NOMO-1 (cell line): ENCODE data around the gene NOP56.

Experiments used
- DNase-seq, 2 experiments: peaks; one replicate each; lab custom pipeline; 2025; ENCODE audit not compliant: unreplicated experiment in 2 of 2; lab: John Stamatoyannopoulos, UW

NOP56 gene, protein sequence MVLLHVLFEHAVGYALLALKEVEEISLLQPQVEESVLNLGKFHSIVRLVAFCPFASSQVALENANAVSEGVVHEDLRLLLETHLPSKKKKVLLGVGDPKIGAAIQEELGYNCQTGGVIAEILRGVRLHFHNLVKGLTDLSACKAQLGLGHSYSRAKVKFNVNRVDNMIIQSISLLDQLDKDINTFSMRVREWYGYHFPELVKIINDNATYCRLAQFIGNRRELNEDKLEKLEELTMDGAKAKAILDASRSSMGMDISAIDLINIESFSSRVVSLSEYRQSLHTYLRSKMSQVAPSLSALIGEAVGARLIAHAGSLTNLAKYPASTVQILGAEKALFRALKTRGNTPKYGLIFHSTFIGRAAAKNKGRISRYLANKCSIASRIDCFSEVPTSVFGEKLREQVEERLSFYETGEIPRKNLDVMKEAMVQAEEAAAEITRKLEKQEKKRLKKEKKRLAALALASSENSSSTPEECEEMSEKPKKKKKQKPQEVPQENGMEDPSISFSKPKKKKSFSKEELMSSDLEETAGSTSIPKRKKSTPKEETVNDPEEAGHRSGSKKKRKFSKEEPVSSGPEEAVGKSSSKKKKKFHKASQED

GRCh38 chr20:2651772-2652723 lies at the start of gene NOP56:
Gene NOP56, plus strand, starts transcription at chr20:2652632. Its CDS starts 29 bp downstream, at chr20:2652661.
- DNase-seq, result peak; percentile 81 to 89

GRCh38 chr20:2602746-2603145 lies 49.7 kb upstream of the NOP56 start:
- no peak for DNase-seq

GRCh38 chr20:2603816-2604505 lies 48.5 kb upstream of the NOP56 start:
- DNase-seq, result no peak

DNA sequence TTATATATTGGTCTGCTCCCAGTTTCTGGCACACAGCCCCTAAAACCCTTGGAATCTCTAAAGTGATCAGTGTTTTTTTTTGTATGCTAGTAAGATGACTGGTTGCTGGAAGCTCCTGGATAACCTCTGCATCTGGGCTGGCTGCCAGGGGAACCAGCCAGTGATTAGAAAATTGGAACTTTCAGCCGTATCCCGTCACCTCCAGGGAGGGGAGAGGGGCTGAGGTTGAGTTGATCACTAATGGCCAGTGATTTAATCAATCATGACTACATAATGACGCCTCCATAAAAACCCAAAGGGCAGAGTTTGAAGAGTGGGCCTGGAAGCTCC lies 48.0 kb upstream of the NOP56 start:
- DNase-seq, result no peak

DNA sequence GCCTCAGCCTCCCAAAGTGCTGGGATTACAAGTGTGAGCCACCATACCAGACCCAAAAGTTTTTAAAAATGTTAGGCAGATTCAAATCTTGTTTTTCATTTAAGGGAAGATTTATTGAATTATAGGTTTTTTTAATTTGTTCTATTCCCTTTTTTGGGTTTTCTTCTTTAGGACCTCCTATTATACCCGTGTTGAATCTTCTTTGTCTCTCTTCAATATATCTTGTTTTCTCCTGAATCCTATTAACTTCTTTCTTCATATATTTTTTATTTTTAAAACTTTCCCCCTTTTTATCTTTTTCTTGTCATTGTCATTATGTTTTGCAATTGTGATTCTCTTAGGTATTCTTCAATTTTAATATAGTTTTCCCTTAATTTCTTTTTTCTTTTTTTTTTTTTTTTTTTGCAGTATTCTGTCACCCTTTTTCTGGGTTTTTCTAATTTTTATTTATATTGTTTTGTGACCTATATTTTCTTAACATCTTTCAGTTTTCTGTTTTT lies 45.9 kb upstream of the NOP56 start:
- no peak for DNase-seq

DNA sequence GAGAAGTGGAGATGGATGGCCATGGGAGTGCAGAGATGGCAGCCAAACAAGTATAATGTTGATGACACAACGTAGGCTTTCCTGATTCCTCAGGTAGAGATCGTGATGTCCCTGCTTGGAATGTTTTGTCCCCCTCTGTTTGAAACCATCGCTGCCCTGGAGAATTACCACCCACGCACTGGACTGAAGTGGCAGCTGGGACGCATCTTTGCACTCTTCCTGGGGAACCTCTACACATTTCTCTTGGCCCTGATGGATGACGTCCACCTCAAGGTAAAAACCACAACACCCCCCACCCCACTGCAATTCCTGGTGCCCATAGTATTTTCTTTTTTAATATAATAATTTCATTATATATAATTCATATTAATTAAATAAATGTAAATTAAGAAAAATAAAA lies 42.1 kb upstream of the NOP56 start:
- DNase-seq, result no peak

DNA sequence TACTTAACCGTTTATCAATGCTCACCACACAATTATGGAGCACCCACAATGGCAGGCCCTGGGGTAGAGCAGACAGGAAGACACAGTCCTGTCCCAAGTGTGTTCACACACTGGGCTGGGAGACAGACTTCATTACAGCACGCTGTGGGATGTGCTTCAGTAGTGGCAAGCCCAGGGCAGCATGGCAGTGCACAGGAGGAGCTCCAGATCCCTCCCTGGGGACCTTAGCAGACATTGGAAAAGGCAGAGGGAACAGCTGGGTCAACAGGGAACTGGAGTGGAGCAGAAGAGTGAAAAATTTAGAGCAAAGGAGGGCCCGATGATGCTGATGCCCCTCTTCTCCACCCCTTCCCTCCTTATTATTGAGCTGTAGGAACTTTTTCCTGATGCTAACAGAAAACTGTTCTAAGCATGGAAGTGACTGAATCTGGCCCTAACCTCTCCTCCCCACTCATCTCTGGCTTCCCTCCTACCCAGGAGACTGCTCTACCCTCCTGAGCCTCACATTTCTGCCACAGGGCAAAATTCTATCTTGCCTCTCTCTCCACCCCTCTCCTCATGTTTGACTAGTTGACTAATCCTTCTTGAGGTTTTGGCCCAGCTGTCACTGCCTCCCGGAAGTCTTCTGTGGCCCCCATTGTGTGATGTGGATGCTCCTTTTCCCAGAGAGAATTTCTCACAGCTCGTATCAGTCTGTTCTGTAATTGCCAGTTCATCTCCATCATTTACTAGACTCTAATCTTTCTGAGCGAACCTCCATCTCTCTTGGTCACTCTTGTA lies 41.3 kb upstream of the NOP56 start:
- DNase-seq, result no peak

GRCh38 chr20:2612073-2612472 lies 40.4 kb upstream of the NOP56 start:
- no peak for DNase-seq

DNA sequence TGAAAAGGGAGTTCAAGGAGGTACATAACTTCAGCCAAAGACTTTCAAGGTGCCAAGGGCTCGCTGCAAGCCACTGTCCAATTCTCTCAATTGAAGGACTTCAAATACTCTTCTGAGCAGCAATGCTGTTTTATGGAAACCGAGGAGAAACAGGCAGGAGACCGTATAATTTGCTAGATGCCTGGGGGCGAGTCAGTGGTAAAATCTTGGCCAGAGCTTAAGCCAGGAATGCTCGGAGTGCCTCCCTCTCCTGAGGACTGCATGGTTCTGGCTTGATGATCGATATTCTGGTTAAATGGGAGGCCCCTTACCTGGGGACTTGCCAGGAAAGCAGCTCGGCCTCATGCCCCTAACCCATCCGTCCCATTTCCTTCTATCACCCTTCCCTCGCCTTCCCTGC lies 35.8 kb upstream of the NOP56 start:
- no peak for DNase-seq

- DNase-seq, result no peak
Observed at GRCh38 chr20:2617099-2617714, 35.2 kb upstream of the NOP56 start.

GRCh38 chr20:2618815-2619214 lies 33.6 kb upstream of the NOP56 start:
- DNase-seq, result no peak

DNA sequence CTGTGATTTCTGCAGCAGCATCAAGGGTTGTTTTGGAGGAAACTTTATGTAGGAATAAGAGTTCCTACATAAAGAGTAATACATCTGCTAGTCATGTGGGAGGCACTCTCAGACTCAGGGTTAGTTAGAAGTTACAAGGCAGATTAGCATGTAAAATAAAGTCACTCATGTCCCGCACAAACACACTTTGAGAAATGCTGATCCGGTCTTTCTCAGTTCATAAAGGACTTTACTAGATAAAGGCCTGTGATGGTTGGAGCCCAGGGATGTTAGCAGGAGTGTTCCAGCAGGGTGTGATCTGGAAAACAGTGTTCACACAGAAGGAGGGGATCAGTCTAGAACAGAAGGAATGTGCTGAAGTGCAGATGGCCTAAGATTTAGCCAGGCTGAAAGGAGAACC lies 33.1 kb upstream of the NOP56 start:
- DNase-seq, result no peak

DNA sequence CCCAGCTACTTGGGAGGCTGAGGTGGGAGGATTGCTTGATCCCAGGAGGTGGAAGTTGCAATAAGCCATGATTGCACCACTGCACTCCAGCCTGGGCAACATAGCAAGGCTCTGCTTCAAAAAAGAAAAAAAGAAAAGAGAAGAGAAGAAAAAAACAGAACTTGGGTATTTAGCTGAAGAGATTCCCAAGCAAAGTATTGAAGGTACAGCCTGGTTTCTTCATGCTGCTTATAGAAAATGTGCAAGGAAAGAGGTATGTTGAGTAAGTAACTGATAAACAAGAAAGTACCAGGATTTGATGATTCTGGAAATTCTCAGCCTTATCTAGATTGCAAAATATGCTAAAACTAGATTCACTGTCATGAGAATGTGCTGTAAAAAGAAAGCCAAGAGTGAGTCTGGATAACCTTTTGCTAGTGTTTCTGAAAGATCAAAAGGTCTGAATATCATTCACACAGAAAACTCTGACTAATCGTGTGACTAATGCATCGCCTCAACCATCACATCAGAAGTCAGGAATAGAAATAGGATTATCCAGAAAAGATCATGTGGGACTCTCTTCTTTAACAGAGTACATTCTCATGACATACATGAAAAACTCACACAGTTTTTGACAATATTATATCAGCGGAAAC lies 32.4 kb upstream of the NOP56 start:
- no peak for DNase-seq

DNA sequence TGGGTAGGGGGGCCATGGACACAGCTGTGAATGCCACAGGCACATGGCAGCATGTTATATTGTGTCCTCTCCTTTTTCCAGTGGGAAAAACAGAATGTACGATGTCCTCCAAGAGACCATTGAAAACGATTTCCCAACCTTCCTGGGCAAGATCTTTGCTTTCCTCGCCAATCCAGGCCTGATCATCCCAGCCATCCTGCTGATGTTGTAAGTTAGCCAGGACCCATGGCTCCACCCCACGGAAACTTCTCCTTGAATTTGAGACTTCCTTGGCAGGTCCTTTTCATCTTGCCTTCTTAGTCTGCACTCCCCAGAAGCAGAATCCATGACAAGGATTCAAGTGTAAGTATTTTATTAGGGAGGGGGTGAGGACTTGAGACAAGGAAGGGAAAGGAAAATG lies 28.2 kb upstream of the NOP56 start:
- DNase-seq, result no peak

- no peak for DNase-seq
Observed at GRCh38 chr20:2625062-2625461, 27.4 kb upstream of the NOP56 start.

DNA sequence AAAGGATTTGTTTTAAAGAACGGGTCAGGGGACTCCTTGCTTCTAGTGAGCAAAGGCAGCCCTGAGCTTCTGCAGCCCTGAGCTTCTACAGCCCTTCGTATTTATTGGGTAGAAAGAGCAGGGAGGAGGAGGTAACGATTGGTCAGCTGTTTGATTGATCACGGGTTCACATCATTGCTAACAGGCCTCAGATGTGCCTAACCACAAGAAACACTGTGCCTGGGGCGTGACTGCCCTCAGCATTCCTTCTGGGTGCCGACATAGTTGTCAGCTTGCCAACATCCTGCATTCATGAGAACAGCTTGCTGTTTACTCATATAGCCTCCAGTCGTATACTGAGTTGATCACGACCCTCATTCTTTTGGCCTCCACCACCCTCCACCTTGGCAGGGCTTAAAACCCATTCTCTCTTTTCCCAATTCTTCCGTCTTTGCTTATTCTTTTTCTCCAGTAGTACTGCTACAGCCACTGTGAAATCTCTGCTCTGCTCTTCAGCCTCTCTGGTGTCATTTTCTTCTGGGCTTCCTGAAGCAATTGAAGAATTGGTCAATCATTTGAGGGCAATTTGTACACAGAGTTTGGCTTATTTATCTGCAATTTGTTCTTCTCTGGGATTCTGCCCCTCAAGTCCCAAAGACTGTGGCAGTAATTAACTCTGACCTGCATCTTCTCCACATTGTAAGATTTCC lies 25.4 kb upstream of the NOP56 start:
- DNase-seq, result no peak

GRCh38 chr20:2631228-2631627 lies 21.2 kb upstream of the NOP56 start:
- DNase-seq, result no peak

DNA sequence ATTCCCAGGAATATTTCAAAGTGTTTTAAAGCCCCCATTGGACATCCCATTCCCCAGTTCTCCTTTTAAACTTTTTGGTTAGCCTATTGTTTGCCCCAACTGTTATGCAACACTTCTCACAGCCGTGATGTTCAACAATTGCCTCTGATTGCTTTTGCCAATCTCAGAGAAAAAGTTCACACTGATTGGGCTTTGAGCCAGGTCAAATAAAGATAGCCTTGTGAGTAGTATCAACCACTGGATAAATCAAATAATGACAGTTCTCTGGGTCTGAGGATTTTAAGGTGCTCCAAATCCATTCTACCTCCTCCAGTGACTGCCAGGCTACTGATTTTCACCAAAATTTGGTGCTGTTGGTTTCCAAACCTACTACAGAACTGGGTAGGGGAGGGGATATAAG lies 19.1 kb upstream of the NOP56 start:
- no peak for DNase-seq

DNA sequence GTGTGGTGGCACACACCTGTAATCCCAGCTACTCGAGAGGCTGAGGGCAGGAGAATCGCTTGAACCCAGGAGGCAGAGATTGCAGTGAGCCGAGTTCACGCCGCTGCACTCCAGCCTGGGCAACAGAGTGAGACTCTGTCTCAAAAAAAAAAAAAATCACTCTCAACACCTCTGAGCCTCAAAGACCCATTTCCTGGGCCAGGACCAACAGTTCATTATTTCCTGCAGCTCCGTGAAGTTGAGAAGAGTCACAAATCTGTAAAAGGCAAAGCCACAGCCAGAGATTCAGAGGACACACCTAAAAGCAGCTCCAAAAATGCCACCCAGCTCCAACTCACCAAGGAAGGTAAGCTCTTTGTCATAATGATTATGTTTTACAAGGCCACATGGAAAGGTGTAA lies 15.2 kb upstream of the NOP56 start:
- no peak for DNase-seq
